GM06990 (cell line): ENCODE results near the gene LRRC10B.
"Not testable (repeated sequence)": the region's sequence is repeated elsewhere in the genome, so short reads cannot be mapped to it uniquely, and the experiment has no call there.

Experiments
- DNase-seq: peaks from one replicate; pipeline ENCODE4 v3.0.0-alpha.2; 2011; ENCODE audit not compliant: insufficient read length; ENCODE audit errors: extremely low read depth
- H3K27me3 ChIP-seq: replicated peaks from 2 replicates; pipeline ENCODE4 v1.6.0; 2011; ENCODE audit warnings: low read length; ENCODE audit not compliant: control insufficient read depth, insufficient read depth
- H3K36me3 ChIP-seq: 2 replicates; pipeline ENCODE4 v1.5.1; 2011; ENCODE audit warnings: low read length; ENCODE audit not compliant: control insufficient read depth, insufficient read depth
- H3K4me3 ChIP-seq: replicated peaks from 2 replicates; pipeline ENCODE4 v1.5.1; 2011; ENCODE audit warnings: low read depth, mild to moderate bottlenecking, control low read depth, low read length
- TF ChIP-seq, protein P1 (sequence below): IDR thresholded peaks from 2 replicates; pipeline ENCODE4 v1.5.1; 2011; ENCODE audit warnings: low read length, control low read depth, mild to moderate bottlenecking, inconsistent platforms; ENCODE audit not compliant: insufficient read depth, poor library complexity, severe bottlenecking

The LRRC10B gene

DNA sequence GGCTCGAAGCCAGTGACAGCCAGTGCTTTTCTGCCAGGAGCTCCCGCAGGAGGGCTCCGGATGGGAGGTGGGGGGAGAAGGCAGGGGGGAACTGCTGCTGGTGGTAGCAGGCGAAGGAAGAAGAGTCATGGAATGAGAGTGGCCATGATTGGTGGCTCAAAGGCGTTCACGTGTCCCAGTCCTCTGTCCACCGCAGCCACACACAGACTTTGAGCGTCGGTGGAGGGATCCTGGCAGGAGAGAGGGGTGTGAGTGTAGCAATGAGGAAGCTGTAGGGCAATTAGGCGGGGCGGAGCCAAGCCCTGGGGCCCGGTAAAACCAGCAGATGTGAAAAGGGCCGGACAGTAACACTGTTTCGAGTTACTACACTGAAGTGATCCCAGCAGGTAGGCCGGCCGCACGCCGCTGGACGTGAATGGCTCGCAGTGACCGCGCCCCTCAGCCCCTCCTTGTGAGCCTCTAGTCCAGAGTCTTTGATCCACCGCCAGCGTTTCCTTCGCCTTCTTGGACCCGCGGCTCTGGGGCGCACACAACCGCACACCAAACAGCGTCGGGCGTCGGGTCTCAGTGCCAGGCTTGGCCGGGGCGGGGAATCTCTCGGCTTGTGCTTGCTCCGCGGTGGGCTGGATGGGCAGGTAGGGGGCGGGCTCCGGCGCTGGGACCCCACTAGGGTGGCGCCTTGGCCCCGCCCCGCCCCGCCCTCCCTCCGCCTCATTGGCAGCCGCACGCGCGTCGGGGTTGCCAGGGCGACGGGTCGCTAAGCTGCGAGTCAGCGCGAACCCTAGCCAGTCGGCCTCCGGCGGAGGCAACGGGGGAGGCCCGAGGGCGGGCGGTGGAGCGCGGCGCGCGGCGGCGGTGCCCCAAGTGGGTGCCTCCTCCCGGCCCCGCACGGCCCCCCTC, at the start of gene LRRC10B:
Gene LRRC10B (plus strand): TSS at position 788 of the 900 bp plus-strand sequence. CDS start 250 bp downstream, outside the sequence.
- Histone ChIP-seq H3K27me3 (peaks cover 3% of the 10 kb centered on the region), H3K36me3 (no peaks in the 10 kb centered on the region), H3K4me3 (peak within 1 kb of the TSS; percentile 8; the same call in 1 of the 2 replicates)
- DNase-seq = no peak
- TF ChIP-seq, protein P1, sequence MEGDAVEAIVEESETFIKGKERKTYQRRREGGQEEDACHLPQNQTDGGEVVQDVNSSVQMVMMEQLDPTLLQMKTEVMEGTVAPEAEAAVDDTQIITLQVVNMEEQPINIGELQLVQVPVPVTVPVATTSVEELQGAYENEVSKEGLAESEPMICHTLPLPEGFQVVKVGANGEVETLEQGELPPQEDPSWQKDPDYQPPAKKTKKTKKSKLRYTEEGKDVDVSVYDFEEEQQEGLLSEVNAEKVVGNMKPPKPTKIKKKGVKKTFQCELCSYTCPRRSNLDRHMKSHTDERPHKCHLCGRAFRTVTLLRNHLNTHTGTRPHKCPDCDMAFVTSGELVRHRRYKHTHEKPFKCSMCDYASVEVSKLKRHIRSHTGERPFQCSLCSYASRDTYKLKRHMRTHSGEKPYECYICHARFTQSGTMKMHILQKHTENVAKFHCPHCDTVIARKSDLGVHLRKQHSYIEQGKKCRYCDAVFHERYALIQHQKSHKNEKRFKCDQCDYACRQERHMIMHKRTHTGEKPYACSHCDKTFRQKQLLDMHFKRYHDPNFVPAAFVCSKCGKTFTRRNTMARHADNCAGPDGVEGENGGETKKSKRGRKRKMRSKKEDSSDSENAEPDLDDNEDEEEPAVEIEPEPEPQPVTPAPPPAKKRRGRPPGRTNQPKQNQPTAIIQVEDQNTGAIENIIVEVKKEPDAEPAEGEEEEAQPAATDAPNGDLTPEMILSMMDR = no peak

GRCh38 chr11:61460474-61460881, 48.1 kb upstream of the LRRC10B start:
- H3K36me3 ChIP-seq = no peaks in the 10 kb centered on the region; the same call in 1 of the 2 replicates
- TF ChIP-seq, protein P1 = no peak
- H3K4me3 ChIP-seq = no peak overlapping the region
- H3K27me3 ChIP-seq = no peaks in the 10 kb centered on the region
- DNase-seq = no peak

GRCh38 chr11:61460986-61461385, 47.6 kb upstream of the LRRC10B start:
- H3K36me3 ChIP-seq = no peaks in the 10 kb centered on the region; the same call in 1 of the 2 replicates
- TF ChIP-seq, protein P1 = no peak
- no peaks in the 10 kb centered on the region for H3K27me3 ChIP-seq
- no peak for DNase-seq
- H3K4me3 ChIP-seq = no peak overlapping the region

- H3K27me3 ChIP-seq = not testable (repeated sequence)
These were observed 40.9 kb upstream of the LRRC10B start for GRCh38 chr11:61467602-61468001.

GRCh38 chr11:61468002-61468401, 40.5 kb upstream of the LRRC10B start:
- H3K27me3 ChIP-seq = no peaks in the 10 kb centered on the region
- H3K36me3 ChIP-seq = no peaks in the 10 kb centered on the region; the same call in none of the 2 replicates
- H3K4me3 ChIP-seq = no peak overlapping the region
- TF ChIP-seq, protein P1 = no peak
- no peak for DNase-seq

More at GRCh38 chr11:61467602-61468001, 40.9 kb upstream of the LRRC10B start:
- not testable (repeated sequence) for DNase-seq, H3K4me3 ChIP-seq, H3K36me3 ChIP-seq

DNA sequence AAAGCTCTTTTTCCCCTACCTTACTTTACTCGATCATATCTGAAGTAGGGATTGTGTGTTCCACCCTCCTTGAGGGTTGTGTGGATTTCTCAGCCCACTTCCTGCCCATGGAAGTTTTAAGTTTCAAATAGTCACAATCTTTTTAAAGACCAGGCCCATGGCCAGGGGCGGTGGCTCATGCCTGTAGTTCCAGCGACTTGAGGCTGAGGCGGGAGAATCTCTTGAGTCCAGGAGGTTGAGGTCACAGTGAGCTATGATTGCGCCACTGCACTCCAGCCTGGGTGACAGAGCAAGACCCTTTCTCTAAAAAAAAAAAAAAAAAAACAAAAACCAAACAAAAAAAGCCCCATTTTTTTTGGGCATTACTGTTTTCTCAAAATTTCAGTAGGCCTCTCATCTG, 36.3 kb upstream of the LRRC10B start:
- no peaks in the 10 kb centered on the region for H3K27me3 ChIP-seq
- H3K36me3 ChIP-seq = no peaks in the 10 kb centered on the region; the same call in none of the 2 replicates
- no peak for DNase-seq
- TF ChIP-seq, protein P1 = no peak
- H3K4me3 ChIP-seq = no peak overlapping the region
